SK-N-SH treated with all-trans-retinoic acid at 6 μM for 48 hours (cell line): ENCODE results near the gene C14orf39.
"Not testable (repeated sequence)": the region's sequence is repeated elsewhere in the genome, so short reads cannot be mapped to it uniquely, and the experiment has no call there.

Experiments
- ATAC-seq: fragments of 200-7000 bp; cut with Tn5 transposase; 3 replicates; pipeline ENCODE4 v1.9.1; 2020; ENCODE audit warnings: mild to moderate bottlenecking, moderate library complexity
- ARNTL ChIP-seq: fragments of 450-650 bp; formaldehyde crosslinking; IDR thresholded peaks from 2 replicates; pipeline ENCODE4 v1.5.0; 2020; ENCODE audit warnings: low read depth, mild to moderate bottlenecking, moderate library complexity, borderline replicate concordance
- BACH2 ChIP-seq: fragments of 250-450 bp; sonication (Bioruptor Pico); IDR thresholded peaks from 2 replicates; pipeline ENCODE4 v1.9.0; 2021; ENCODE audit warnings: mild to moderate bottlenecking, borderline replicate concordance
- CREB5 ChIP-seq: fragments of 250-450 bp; sonication (Bioruptor Pico); IDR thresholded peaks from 2 replicates; pipeline ENCODE4 v1.5.1; 2020; ENCODE audit warnings: low read depth, mild to moderate bottlenecking, moderate library complexity
- CSDC2 ChIP-seq: fragments of 250-450 bp; sonication (Bioruptor Pico); IDR thresholded peaks from 2 replicates; pipeline ENCODE4 v1.5.0; 2020; ENCODE audit warnings: mild to moderate bottlenecking, moderate library complexity
- CSRNP3 ChIP-seq: fragments of 250-450 bp; sonication (Bioruptor Pico); IDR thresholded peaks from 2 replicates; pipeline ENCODE4 v1.5.1; 2021; ENCODE audit warnings: mild to moderate bottlenecking, moderate library complexity
- ESRRG ChIP-seq: fragments of 250-450 bp; sonication (Bioruptor Pico); IDR thresholded peaks from 2 replicates; pipeline ENCODE4 v1.6.1; 2021; ENCODE audit warnings: mild to moderate bottlenecking
- GLIS3 ChIP-seq: fragments of 250-450 bp; sonication (Bioruptor Pico); IDR thresholded peaks from 2 replicates; pipeline ENCODE4 v1.5.0; 2020; ENCODE audit warnings: mild to moderate bottlenecking, moderate library complexity
- ISL1 ChIP-seq: fragments of 250-450 bp; sonication (Bioruptor Pico); IDR thresholded peaks from 2 replicates; pipeline ENCODE4 v2.1.2; 2022; ENCODE audit warnings: mild to moderate bottlenecking, moderate library complexity
- PATZ1 ChIP-seq: fragments of 250-450 bp; sonication (Bioruptor Pico); IDR thresholded peaks from 2 replicates; pipeline ENCODE4 v1.8.0; 2020; ENCODE audit warnings: mild to moderate bottlenecking, moderate library complexity, borderline replicate concordance
- POU6F1 ChIP-seq: fragments of 250-450 bp; sonication (Bioruptor Pico); IDR thresholded peaks from 2 replicates; pipeline ENCODE4 v1.8.0; 2021; ENCODE audit warnings: low read depth, mild to moderate bottlenecking, moderate library complexity, borderline replicate concordance
- PPARA ChIP-seq: fragments of 250-450 bp; sonication (Bioruptor Pico); IDR thresholded peaks from 2 replicates; pipeline ENCODE4 v1.5.0; 2020; ENCODE audit warnings: mild to moderate bottlenecking, borderline replicate concordance
- RARB ChIP-seq: fragments of 250-450 bp; sonication (Bioruptor Pico); IDR thresholded peaks from 2 replicates; pipeline ENCODE4 v1.8.0; 2021; ENCODE audit warnings: mild to moderate bottlenecking, moderate library complexity
- SNAI2 ChIP-seq: fragments of 250-450 bp; sonication (Bioruptor Pico); IDR thresholded peaks from 2 replicates; pipeline ENCODE4 v1.5.0; 2020; ENCODE audit warnings: mild to moderate bottlenecking, moderate library complexity
- TOX ChIP-seq: fragments of 250-450 bp; sonication (Bioruptor Pico); IDR thresholded peaks from 2 replicates; pipeline ENCODE4 v1.8.0; 2021; ENCODE audit warnings: mild to moderate bottlenecking, moderate library complexity, borderline replicate concordance
- TSHZ2 ChIP-seq: fragments of 250-450 bp; sonication (Bioruptor Pico); IDR thresholded peaks from 2 replicates; pipeline ENCODE4 v1.5.0; 2020; ENCODE audit warnings: mild to moderate bottlenecking, moderate library complexity
- ZFP3 ChIP-seq: fragments of 250-450 bp; sonication (Bioruptor Pico); IDR thresholded peaks from 2 replicates; pipeline ENCODE4 v1.5.0; 2020; ENCODE audit warnings: mild to moderate bottlenecking, moderate library complexity
- ZFP30 ChIP-seq: fragments of 450-650 bp; formaldehyde crosslinking; IDR thresholded peaks from 2 replicates; pipeline ENCODE4 v1.5.0; 2022; ENCODE audit warnings: mild to moderate bottlenecking, moderate library complexity
- ZNF565 ChIP-seq: fragments of 450-650 bp; formaldehyde crosslinking; conservative IDR thresholded peaks from 2 replicates; pipeline ENCODE4 v1.5.0; 2020; ENCODE audit warnings: low read depth, mild to moderate bottlenecking, moderate library complexity
- ZNF8 ChIP-seq: fragments of 450-650 bp; formaldehyde crosslinking; IDR thresholded peaks from 2 replicates; pipeline ENCODE4 v1.5.0; 2020; ENCODE audit warnings: mild to moderate bottlenecking, moderate library complexity

The C14orf39 gene

GRCh38 chr14:60430276-60430675 lies 55.6 kb downstream of the C14orf39 start:
- TF ChIP-seq PATZ1, result no peak
- TF ChIP-seq ARNTL (CRISPR knock-in tag), result no peak
- TF ChIP-seq TSHZ2, result no peak
- no peak for ATAC-seq

GRCh38 chr14:60420050-60420449 lies 65.8 kb downstream of the C14orf39 start:
- TF ChIP-seq ZNF565 (CRISPR knock-in tag), result no peak
- TF ChIP-seq ISL1 (CRISPR knock-in tag), result no peak
- TF ChIP-seq GLIS3 (CRISPR knock-in tag), result no peak
- no peak for TF ChIP-seq ZNF8
- no peak for TF ChIP-seq ARNTL (CRISPR knock-in tag)
- TF ChIP-seq RARB (CRISPR knock-in tag), result no peak
- TF ChIP-seq BACH2 (CRISPR knock-in tag), result no peak
- TF ChIP-seq CSRNP3 (CRISPR knock-in tag), result no peak
- no peak for TF ChIP-seq CSDC2 (CRISPR knock-in tag)
- TF ChIP-seq TSHZ2, result no peak
- TF ChIP-seq PPARA (CRISPR knock-in tag), result no peak
- no peak for TF ChIP-seq ZFP30 (CRISPR knock-in tag)
- TF ChIP-seq CREB5, result no peak
- no peak for TF ChIP-seq ZFP3 (CRISPR knock-in tag)
- TF ChIP-seq SNAI2 (CRISPR knock-in tag), result no peak
- no peak for TF ChIP-seq PATZ1
- TF ChIP-seq ESRRG (CRISPR knock-in tag), result no peak
- TF ChIP-seq POU6F1, result no peak
- TF ChIP-seq TOX (CRISPR knock-in tag), result no peak
- TF ChIP-seq, all 23 proteins: peak for 0
- no peak for ATAC-seq

- ATAC-seq, result not testable (repeated sequence)
Measured at GRCh38 chr14:60397550-60397949, 88.3 kb downstream of the C14orf39 start.
